ENCODE results near the gene DNM1.

The DNM1 gene

GRCh38 chr9:128203024-128203706, at the start of gene DNM1:
Gene DNM1, plus strand, starts transcription at chr9:128203379. Its CDS starts 92 bp downstream, at chr9:128203471.
- DNase-seq = peak in 13 of 14 donors; percentile 9 to 73 (median 38)

DNA sequence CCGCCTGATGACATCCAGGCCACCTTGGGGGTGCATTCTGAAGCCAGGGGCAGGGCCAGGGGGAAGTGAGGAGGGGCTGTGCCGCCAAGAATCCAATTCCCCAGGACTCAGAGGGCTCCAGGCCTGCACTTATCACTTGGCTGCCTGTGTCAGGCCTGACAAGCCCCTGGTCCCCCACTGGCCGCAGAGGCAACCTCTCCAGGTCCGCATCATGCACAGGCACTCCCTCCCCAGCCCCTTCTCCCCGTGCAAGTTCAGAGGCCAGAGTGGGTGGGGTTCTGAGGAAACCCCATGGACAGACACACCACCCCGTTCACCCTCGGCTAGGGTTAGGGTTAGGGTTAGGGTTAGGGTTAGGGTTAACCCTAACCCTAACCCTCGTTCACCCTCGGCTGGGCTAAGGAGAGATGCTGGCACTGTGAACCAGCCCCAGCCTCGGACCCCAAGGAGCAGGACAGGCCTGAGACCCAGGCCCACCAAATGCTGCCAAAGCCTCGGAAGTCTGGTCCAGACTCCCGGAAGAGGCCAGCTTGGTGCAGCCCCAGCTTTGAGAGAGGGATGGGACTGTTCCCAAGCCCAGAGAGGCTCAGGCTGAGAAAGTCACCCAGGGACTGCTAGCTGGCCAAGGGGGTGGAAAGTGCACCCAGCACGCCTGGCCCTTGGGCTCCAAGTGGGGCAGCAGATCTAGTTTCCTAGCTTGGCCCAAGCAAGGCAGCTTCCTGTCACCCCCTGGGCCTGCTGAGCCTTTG, 49.1 kb upstream of the DNM1 start:
- no peak for DNase-seq

DNA sequence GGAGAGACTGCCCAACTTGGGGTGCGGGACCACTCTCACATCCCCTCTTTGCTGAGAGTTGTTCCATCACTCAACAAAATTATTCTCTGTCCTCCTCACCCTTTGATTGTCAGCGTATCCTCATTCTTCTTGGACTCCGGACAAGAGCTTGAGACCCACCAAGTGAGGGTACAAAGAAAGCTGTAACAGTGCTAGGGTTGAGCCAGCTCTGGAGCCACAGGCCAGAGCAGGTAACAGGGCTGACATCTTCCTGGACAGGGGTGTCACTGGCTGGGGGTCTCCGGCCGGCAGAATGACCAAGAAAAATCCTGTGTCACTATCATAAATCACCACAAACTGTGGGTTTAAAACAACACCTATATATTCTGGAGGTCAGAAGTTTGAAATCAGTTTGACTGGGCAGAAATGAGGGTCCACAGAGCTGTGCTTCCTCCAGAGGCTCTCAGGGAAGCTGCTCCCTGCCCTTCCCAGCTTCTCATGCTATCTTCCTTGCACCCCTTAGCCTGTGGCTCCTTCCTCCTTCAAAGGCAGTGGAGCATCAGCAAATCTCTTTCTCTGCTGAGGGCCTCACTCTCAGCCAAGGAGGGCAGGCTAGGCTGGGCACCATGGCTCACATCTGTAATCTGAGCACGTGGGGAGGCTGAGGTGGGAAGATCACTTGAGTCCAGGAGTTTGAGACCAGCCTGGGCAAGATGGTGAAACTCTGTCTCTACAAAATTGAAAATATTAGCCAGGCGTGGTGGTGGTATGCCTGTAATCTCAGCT, 47.3 kb upstream of the DNM1 start:
- DNase-seq = no peak

DNA sequence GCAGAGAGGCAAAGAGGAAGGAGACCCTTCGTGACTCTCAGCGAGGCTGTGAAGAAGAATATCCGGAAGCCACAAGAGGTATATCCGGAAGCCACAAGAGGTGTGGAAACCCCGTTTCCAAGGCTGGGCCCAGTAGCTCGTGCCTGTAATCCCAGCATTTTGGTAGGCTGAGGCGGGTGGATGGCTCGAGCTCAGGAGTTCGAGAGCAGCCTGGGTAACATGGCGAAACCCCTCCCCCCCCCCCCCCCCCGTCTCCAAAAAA, 43.7 kb upstream of the DNM1 start:
- DNase-seq = no peak

GRCh38 chr9:128159784-128160602, 43.2 kb upstream of the DNM1 start, which contains the start of gene BBLN:
Gene BBLN, plus strand, starts transcription at chr9:128160265. Its CDS starts 143 bp downstream, at chr9:128160408.
- DNase-seq = peak; percentile 63 to 95 (median 88)

DNA sequence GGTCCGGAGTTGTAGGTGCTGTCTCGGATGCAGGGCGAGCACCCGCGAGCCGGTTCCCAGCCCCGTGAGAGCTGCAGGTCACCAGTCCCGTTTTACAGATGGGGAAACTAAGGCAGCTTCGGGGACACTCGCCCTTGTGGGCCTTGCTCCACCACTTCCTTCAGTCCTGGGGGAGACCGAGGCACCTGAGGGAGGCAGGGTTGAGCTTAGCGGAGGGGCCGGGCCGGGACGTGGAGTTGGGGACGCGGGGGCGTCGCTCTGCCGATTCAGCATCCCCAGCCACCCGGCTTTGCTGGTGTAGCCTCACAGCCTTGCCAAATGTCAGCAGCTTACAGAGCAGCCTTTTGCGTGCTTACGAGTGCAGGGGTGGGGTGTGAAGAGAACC, 42.6 kb upstream of the DNM1 start:
- no peak for DNase-seq

DNA sequence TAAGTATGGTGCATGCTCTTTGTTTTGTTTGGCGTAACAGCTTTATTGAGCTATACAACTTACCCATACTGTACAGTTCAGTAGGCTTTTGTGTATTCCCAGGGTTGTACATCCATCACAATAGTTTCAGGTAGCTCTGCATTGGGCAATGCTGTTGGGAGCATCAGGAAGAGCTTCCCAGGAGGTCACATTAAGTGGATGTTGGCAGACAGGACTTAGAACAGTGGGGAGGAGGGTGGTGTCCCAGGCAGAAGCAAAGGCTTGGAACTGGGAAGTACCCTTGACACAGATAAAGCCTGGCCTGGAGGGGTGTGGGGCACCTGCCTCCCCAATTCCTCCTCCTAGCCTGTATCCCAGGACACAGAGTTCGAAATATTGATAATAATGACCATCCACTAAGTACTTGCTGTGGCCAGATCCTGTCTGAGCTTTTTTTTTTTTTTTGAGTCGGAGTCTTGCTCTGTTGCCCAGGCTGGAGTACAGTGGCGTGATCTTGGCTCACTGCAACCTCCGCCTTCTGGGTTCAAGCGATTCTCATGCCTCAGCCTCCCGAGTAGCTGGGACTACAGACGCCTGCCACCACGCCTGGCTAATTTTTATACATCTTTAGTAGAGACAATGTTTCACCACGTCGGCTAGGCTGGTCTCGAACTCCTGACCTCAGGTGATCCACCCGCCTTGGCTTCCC, 41.8 kb upstream of the DNM1 start:
- DNase-seq = no peak

DNA sequence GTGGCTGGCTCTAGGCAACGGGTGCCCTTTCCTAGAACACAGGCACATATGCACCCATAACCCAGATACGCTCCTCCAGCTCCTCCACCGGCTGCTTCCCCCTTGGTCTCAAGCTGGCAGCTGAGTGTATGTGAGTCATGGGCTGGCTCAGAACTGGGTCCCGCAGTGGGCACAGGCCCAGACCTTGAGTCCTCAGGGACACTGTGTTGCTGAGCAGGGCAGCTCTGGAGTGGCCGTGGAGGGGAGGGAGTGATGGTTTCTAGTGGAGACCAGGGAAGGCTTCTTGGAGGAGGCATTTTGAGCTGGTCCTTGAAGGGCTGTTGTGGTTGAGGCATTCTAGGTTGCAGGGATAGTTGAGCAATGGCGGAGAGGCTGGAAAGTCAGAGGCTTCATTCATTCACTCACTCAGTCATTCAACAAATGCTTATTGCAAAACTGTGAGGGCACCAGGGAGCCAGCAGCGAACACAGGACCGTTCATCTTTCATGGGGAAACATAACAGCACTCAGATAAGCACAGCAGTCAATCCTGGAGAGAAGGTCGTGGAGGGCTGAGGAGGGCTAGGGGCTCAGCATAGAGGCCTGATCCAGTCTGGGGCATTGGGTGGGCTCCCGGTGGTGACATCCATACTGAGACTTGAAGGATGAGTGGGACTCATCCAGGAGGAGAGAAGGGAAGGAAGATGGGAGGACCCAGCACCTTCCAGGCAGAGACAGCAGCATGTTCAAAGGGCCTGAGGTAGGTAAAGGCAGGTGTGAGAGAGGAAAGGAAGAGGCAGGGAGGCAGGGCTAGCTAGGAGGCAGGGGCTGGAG, 40.8 kb upstream of the DNM1 start:
- DNase-seq = peak in 4 of 14 donors; percentile 7 to 66 (median 18)

DNA sequence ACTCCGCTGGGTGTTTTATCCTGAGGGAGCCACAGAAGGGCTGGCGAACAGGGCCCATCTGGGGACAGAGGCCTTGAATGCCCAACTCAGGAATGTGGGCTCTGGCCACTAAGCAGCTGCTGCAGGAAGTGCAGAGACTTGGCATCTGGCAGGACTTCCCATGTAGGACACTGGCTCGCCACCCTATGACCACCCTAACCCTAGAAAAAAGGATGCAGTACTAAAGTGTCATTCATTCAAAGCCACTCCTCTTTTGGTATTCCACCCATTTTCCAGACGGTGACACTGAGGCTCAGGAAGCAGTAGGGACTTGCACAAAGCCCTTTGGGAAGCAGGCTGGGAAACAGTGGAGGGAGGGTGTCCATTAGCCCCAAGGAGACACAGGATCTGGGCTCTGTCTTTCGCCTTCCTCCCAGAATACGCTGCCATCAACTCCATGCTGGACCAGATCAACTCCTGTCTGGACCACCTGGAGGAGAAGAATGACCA, 40.1 kb upstream of the DNM1 start:
- no peak for DNase-seq

DNA sequence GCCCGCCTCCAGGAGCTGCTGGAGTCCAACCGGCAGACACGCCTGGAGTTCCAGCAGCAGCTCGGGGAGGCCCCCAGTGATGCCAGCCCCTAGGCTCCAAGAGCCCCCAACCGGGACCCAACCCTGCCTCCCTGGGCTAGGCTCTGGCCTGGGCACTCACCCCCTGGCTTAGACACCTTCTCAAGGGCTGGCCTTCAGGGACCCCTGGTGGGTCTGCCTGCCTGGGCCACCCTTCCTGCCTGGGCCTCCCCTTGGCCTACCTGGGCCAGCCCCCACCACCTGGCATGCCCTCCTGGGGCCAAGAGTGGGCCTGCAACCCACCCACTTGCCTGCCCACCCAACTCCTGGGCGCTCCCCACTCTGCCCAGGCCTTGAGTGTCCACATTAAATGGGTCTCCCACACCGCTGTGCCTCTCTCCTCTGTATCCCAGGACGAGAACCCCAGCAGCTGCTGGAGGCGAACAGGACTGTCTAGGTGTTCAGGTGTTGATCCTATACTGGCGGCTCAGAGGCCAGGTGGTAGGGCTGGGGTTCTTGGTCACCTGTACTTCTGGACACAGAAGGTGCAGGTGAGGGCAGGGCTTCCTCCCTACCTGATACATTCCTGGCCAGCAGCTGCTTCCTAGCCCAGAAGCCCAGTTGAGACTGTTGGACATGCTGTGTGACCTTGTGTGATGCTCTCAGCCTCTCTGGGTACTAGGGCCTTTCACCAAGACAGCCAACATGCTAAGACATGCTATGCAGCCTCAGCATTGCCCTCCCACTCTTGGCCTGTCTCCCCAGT, 39.5 kb upstream of the DNM1 start:
- no peak for DNase-seq

DNA sequence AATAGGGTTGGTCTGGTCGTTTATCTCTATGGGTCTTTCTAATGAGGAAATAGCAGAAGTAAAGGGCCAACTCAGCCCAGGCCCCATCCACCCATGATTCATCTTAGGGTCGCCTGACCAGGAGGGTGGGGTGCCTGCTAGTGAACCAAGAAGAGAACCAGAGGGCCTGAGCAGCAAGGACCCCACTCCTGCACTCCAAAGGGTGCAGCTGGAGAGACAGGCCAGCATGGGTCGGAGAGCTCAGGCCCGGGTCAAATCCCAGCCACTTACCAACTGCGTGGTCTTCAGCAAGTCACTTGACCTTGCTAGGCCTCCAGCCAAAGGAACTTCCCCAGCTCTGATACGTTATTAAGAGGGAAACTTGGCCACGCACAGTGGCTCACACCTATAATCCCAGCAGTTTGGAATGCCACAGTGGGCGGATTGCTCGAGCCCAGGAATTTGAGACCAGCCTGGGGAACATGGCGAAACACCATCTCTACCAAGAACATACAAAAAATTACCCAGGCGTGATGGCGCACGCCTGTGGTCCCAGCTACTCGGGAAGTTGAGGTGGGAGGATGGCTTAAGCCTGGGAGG, 38.8 kb upstream of the DNM1 start:
- DNase-seq = no peak

GRCh38 chr9:128166169-128166568, 37.0 kb upstream of the DNM1 start:
- DNase-seq = no peak

DNA sequence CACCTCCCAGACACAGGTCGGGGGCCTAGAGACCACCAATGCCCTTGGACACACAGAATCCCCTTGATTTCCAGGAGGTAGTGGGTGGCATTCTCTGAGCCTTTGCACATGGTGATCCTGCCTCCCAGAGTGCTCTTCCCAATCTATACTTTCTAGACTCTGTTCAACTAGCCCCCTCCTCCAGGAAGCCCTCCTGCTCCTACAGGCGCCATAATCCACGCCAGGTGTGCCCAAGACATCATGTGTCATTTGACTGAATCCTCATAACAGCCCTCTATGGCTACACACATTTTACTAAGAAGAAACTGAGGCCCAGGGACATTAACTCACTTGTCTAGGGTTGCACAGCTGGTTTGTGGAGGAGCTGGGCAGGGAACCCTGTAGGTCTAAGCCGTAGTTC, 36.0 kb upstream of the DNM1 start:
- no peak for DNase-seq

- DNase-seq = peak in 1 of 14 donors; percentile 55
Observed at GRCh38 chr9:128168731-128169308, 34.4 kb upstream of the DNM1 start.

- DNase-seq = no peak
Observed at GRCh38 chr9:128169492-128169891, 33.7 kb upstream of the DNM1 start.

GRCh38 chr9:128169925-128170324, 33.3 kb upstream of the DNM1 start:
- DNase-seq = no peak

GRCh38 chr9:128174062-128174461, 29.1 kb upstream of the DNM1 start:
- DNase-seq = no peak

DNA sequence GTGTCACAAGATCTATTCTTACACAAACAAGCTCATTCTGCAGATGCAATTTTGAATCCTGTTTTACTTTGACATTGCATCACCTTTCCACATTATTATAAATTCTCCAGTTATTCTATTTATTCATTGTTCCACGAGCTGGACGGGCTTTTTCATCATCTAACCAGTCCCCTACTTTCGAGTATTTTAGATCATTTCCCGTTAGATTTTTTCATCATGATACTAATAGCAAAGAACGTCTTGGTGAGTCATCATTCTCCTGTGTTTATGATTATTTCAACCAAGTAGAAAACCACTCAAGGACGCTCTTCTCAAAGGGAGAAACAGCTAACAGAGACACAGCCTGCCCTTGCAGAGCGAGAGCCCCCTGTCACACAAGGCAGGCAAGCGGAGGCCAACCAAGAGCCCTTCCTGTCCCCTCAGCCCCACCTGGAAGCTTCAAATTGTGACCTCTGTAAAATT, 28.0 kb upstream of the DNM1 start:
- DNase-seq = no peak

GRCh38 chr9:128175726-128176125, 27.5 kb upstream of the DNM1 start:
- DNase-seq = no peak
